ENCODE data around the gene FUOM.

DNA sequence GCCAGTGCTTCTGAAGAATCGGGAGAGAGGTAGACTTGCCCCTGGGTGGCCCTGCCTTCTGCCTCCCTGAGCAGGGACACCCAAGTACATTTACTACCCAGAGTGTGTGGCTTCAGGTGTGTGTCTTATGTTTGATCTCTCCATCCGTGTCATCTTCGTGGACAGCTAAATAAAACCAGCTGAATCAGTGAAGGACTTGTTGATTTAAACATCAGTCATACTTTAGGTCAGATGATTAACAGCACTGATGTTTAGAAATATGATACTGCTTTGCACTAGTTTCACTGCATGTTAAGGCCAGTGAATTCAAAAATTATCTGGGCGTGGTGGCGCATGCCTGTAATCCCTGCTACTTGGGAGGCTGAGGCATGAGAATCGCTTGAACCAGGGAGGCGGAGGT is 40.1 kb upstream of the FUOM start:
- no peak for TF ChIP-seq POLR2AphosphoS5 (IDR thresholded peaks at IDR 0.05)
- TF ChIP-seq, protein P1, sequence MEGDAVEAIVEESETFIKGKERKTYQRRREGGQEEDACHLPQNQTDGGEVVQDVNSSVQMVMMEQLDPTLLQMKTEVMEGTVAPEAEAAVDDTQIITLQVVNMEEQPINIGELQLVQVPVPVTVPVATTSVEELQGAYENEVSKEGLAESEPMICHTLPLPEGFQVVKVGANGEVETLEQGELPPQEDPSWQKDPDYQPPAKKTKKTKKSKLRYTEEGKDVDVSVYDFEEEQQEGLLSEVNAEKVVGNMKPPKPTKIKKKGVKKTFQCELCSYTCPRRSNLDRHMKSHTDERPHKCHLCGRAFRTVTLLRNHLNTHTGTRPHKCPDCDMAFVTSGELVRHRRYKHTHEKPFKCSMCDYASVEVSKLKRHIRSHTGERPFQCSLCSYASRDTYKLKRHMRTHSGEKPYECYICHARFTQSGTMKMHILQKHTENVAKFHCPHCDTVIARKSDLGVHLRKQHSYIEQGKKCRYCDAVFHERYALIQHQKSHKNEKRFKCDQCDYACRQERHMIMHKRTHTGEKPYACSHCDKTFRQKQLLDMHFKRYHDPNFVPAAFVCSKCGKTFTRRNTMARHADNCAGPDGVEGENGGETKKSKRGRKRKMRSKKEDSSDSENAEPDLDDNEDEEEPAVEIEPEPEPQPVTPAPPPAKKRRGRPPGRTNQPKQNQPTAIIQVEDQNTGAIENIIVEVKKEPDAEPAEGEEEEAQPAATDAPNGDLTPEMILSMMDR (IDR thresholded peaks at IDR 0.05), result no peak
- no peak for TF ChIP-seq POLR2A (IDR thresholded peaks at IDR 0.05; ENCODE audit: low read depth)

All from esophagus muscularis mucosa (tissue), 3 donors.